Measurements from ENCODE around the gene KDM4E.

Gene KDM4E

GRCh38 chr11:95067841-95068219 is 42.8 kb downstream of the KDM4E start:
- H3K4me3 ChIP-seq (ENCODE audit: low read depth, low read length) = peak overlapping the region; percentile 87
- no peaks in the 10 kb centered on the region for H3K4me1 ChIP-seq
- H3K9me3 ChIP-seq = no peaks in the 10 kb centered on the region
- H3K36me3 ChIP-seq = peaks cover 6% of the 10 kb centered on the region; the same call in 1 of the 2 replicates
- no peaks in the 10 kb centered on the region for H3K27me3 ChIP-seq
- no peak for DNase-seq
- TF ChIP-seq CTCF (IDR thresholded peaks at IDR 0.05; ENCODE audit: low read depth, low read length) = no peak

GRCh38 chr11:95068549-95068948 is 43.5 kb downstream of the KDM4E start:
- TF ChIP-seq CTCF (IDR thresholded peaks at IDR 0.05; ENCODE audit: low read depth, low read length) = no peak

GRCh38 chr11:95070471-95070870 is 45.4 kb downstream of the KDM4E start:
- Histone ChIP-seq H3K4me3 (ENCODE audit: low read depth, low read length) (no peak overlapping the region), H3K4me1 (no peaks in the 10 kb centered on the region), H3K27me3 (no peaks in the 10 kb centered on the region), H3K9me3 (no peaks in the 10 kb centered on the region), H3K36me3 (peaks cover 6% of the 10 kb centered on the region; the same call in 1 of the 2 replicates)
- TF ChIP-seq CTCF (IDR thresholded peaks at IDR 0.05; ENCODE audit: low read depth, low read length) = no peak
- no peak for DNase-seq

More at GRCh38 chr11:95068549-95068948, 43.5 kb downstream of the KDM4E start:
- H3K4me1 ChIP-seq = no peaks in the 10 kb centered on the region
- H3K9me3 ChIP-seq = no peaks in the 10 kb centered on the region
- peak overlapping the region; percentile 87 for H3K4me3 ChIP-seq (ENCODE audit: low read depth, low read length)
- H3K36me3 ChIP-seq = peaks cover 6% of the 10 kb centered on the region; the same call in 1 of the 2 replicates
- no peaks in the 10 kb centered on the region for H3K27me3 ChIP-seq
- peak; percentile 84 for DNase-seq

- Histone ChIP-seq H3K36me3 (peaks cover 6% of the 10 kb centered on the region; the same call in 1 of the 2 replicates), H3K9me3 (no peaks in the 10 kb centered on the region), H3K27me3 (no peaks in the 10 kb centered on the region), H3K4me1 (no peaks in the 10 kb centered on the region), H3K4me3 (ENCODE audit: low read depth, low read length) (no peak overlapping the region)
- DNase-seq = no peak
- TF ChIP-seq CTCF (IDR thresholded peaks at IDR 0.05; ENCODE audit: low read depth, low read length) = no peak
Observed at GRCh38 chr11:95072948-95073347, 47.9 kb downstream of the KDM4E start.

GRCh38 chr11:95074792-95075563 is 49.9 kb downstream of the KDM4E start:
- Histone ChIP-seq H3K4me1 (no peaks in the 10 kb centered on the region), H3K4me3 (ENCODE audit: low read depth, low read length) (no peak overlapping the region), H3K27me3 (no peaks in the 10 kb centered on the region), H3K36me3 (peaks cover 6% of the 10 kb centered on the region; the same call in 1 of the 2 replicates), H3K9me3 (no peaks in the 10 kb centered on the region)
- no peak for TF ChIP-seq CTCF (IDR thresholded peaks at IDR 0.05; ENCODE audit: low read depth, low read length)
- DNase-seq = peak; percentile 45

- DNase-seq = no peak
- Histone ChIP-seq H3K4me1 (no peaks in the 10 kb centered on the region), H3K36me3 (no peaks in the 10 kb centered on the region)
Observed at GRCh38 chr11:95076416-95076815, 51.4 kb downstream of the KDM4E start.

More at GRCh38 chr11:95076416-95076815, 51.4 kb downstream of the KDM4E start:
- no peak overlapping the region for H3K4me3 ChIP-seq (ENCODE audit: low read depth, low read length)
- H3K27me3 ChIP-seq = no peaks in the 10 kb centered on the region
- H3K9me3 ChIP-seq = no peaks in the 10 kb centered on the region
- TF ChIP-seq CTCF (IDR thresholded peaks at IDR 0.05; ENCODE audit: low read depth, low read length) = no peak

All from BE2C (cell line).